Measurements from ENCODE around the gene SPRING1. TPM values are rescaled to one million over a fixed set of nuclear protein-coding genes. Genes with fewer than 3 reads are reported as not detected.
A peak's percentile ranks its signal among the peaks of the same experiment; 100 is the strongest.

SPRING1 gene
- total and polyA plus RNA-seq, 2 of the 13 experiments (the other 11 are each of a cell fraction or from before 2014, with no cell fraction given): 20.0 to 51.8 TPM

DNA sequence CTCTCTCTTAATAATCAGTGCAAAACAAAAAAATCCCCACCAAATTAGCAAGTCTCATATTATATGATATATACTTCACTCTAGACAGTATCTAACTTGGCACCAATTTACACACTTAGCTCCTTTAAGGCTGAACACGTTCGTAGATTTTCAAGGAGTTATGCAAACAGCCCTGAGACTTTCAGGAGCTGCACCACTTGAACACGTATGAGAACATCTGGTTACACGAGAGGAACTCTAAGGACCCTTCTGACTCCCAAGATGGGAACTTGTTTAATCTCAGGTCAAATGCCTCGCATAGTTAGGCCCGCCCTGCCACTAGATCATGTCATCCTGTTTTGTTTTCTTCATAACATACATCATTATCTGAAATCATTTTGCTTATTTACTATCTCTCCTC is 10.0 kb downstream of the SPRING1 start (continued):
- TF ChIP-seq, protein P1, sequence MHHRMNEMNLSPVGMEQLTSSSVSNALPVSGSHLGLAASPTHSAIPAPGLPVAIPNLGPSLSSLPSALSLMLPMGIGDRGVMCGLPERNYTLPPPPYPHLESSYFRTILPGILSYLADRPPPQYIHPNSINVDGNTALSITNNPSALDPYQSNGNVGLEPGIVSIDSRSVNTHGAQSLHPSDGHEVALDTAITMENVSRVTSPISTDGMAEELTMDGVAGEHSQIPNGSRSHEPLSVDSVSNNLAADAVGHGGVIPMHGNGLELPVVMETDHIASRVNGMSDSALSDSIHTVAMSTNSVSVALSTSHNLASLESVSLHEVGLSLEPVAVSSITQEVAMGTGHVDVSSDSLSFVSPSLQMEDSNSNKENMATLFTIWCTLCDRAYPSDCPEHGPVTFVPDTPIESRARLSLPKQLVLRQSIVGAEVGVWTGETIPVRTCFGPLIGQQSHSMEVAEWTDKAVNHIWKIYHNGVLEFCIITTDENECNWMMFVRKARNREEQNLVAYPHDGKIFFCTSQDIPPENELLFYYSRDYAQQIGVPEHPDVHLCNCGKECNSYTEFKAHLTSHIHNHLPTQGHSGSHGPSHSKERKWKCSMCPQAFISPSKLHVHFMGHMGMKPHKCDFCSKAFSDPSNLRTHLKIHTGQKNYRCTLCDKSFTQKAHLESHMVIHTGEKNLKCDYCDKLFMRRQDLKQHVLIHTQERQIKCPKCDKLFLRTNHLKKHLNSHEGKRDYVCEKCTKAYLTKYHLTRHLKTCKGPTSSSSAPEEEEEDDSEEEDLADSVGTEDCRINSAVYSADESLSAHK (CRISPR knock-in tag; IDR thresholded peaks at IDR 0.05; ENCODE audit: borderline replicate concordance): no peak
- TF ChIP-seq SALL1 (CRISPR knock-in tag; IDR thresholded peaks at IDR 0.05): no peak
- TF ChIP-seq, protein P2, sequence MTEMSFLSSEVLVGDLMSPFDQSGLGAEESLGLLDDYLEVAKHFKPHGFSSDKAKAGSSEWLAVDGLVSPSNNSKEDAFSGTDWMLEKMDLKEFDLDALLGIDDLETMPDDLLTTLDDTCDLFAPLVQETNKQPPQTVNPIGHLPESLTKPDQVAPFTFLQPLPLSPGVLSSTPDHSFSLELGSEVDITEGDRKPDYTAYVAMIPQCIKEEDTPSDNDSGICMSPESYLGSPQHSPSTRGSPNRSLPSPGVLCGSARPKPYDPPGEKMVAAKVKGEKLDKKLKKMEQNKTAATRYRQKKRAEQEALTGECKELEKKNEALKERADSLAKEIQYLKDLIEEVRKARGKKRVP (CRISPR knock-in tag; IDR thresholded peaks at IDR 0.05): no peak
- no peak for TF ChIP-seq ZNF567 (CRISPR knock-in tag; IDR thresholded peaks at IDR 0.05; ENCODE audit: borderline replicate concordance)

DNA sequence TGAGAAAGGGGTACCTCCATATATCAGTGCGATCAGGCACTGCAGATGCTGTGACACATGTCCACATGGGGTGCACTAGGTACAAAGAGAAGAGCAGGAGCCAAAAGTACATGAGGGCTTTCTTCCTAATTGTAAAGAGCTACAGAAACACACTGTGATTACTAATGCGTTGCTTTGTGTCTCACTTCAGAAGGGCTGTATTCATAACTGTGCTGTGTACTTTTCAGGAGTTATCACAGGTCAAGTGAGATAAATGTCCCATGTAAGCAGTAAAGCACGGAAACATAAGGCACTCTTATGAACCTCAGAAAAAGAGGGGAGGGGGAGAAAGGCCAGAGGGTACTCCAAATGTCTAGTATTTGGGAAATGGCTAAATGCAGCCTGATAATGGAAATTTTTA is 10.6 kb downstream of the SPRING1 start:
- H3K9me3 ChIP-seq (ENCODE audit: low read length): no peaks in the 10 kb centered on the region
- DNase-seq (ENCODE audit: low spot score) (peak; percentile 21), FAIRE-seq (peak; percentile 18), ATAC-seq (peak; percentile 46; the same call in 1 of the 3 replicates)
- ChIA-PET POLR2A (interaction anchor here (0.9 kb wide), 1 partner anchor 9 kb away, joined by 3 read pairs; no protein-coding TSS in a partner anchor), CTCF (ENCODE audit: low intra/inter-chr PET ratio, low total read pairs) (no interaction called here)
- 25% methylated on average over 3 of the region's 3 CpGs for WGBS (ENCODE audit: low lambda C conversion rate)
- in situ Hi-C loops (cut with HindIII; ENCODE audit: extremely low pct_ligation_motif_present, low pct_unique_long_range_greater_than_20kb) (no loop called here), intact Hi-C loops (cut with micrococcal nuclease; ENCODE audit: unreplicated experiment) (no loop called here)
- peaks cover 44% of the 10 kb centered on the region for H3K4me1 ChIP-seq (ENCODE audit: insufficient read depth, low read length)
- peaks cover 59% of the 10 kb centered on the region for H3K79me2 ChIP-seq (ENCODE audit: insufficient read depth, low read length)
- no peak overlapping the region for H2AFZ ChIP-seq (ENCODE audit: low read length)
- BruUV-seq (replicated peaks): no TSS peak
- H3K4me2 ChIP-seq (ENCODE audit: low read depth, low read length): peak overlapping the region; percentile 40
- H4K20me1 ChIP-seq (ENCODE audit: insufficient read depth, low read length): peaks cover 14% of the 10 kb centered on the region; the same call in 1 of the 2 replicates
- H3K27ac ChIP-seq (ENCODE audit: extremely low read length, insufficient read depth, low read length): no peak overlapping the region
- no peaks in the 10 kb centered on the region for H3K27me3 ChIP-seq (ENCODE audit: control insufficient read depth in 1 of 2, insufficient read depth in 2 of 2, low read length in 2 of 2)
- H3K9ac ChIP-seq (ENCODE audit: insufficient read depth, low read depth, low read length): no peak overlapping the region
- no peak overlapping the region for H3K4me3 ChIP-seq (replicated peaks in 1 of 3; ENCODE audit: insufficient read depth in 1 of 3, low read depth in 2 of 3, low read length in 3 of 3)
- H3K36me3 ChIP-seq (replicated peaks in 1 of 2; ENCODE audit: control insufficient read depth in 1 of 2, insufficient read depth in 2 of 2, low read length in 2 of 2): peaks cover 6 to 20% of the 10 kb centered on the region in 2 experiments
- TF ChIP-seq ZNF30 (CRISPR knock-in tag; IDR thresholded peaks at IDR 0.05): no peak
- 0 out of 2 replicates have a peak, but pooled peaks have one; percentile 13 for TF ChIP-seq NR2F6 (IDR thresholded peaks at IDR 0.05)
- no peak for TF ChIP-seq NR2F6 (CRISPR knock-in tag; IDR thresholded peaks at IDR 0.05)
- TF ChIP-seq, protein P3, sequence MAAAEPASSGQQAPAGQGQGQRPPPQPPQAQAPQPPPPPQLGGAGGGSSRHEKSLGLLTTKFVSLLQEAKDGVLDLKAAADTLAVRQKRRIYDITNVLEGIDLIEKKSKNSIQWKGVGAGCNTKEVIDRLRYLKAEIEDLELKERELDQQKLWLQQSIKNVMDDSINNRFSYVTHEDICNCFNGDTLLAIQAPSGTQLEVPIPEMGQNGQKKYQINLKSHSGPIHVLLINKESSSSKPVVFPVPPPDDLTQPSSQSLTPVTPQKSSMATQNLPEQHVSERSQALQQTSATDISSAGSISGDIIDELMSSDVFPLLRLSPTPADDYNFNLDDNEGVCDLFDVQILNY (CRISPR knock-in tag; conservative IDR thresholded peaks at IDR 0.05): no peak
- no peak for TF ChIP-seq FOXA1 (IDR thresholded peaks at IDR 0.05)
- peak; percentile 51 for TF ChIP-seq FOXA1 (CRISPR knock-in tag; IDR thresholded peaks at IDR 0.05)
- no peak for TF ChIP-seq PHB2 (IDR thresholded peaks at IDR 0.05; ENCODE audit: partially characterized antibody)
- TF ChIP-seq SALL1 (CRISPR knock-in tag; IDR thresholded peaks at IDR 0.05): no peak
- TF ChIP-seq, protein P4, sequence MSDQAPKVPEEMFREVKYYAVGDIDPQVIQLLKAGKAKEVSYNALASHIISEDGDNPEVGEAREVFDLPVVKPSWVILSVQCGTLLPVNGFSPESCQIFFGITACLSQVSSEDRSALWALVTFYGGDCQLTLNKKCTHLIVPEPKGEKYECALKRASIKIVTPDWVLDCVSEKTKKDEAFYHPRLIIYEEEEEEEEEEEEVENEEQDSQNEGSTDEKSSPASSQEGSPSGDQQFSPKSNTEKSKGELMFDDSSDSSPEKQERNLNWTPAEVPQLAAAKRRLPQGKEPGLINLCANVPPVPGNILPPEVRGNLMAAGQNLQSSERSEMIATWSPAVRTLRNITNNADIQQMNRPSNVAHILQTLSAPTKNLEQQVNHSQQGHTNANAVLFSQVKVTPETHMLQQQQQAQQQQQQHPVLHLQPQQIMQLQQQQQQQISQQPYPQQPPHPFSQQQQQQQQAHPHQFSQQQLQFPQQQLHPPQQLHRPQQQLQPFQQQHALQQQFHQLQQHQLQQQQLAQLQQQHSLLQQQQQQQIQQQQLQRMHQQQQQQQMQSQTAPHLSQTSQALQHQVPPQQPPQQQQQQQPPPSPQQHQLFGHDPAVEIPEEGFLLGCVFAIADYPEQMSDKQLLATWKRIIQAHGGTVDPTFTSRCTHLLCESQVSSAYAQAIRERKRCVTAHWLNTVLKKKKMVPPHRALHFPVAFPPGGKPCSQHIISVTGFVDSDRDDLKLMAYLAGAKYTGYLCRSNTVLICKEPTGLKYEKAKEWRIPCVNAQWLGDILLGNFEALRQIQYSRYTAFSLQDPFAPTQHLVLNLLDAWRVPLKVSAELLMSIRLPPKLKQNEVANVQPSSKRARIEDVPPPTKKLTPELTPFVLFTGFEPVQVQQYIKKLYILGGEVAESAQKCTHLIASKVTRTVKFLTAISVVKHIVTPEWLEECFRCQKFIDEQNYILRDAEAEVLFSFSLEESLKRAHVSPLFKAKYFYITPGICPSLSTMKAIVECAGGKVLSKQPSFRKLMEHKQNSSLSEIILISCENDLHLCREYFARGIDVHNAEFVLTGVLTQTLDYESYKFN (CRISPR knock-in tag; conservative IDR thresholded peaks at IDR 0.05): no peak
- TF ChIP-seq GATAD2A (CRISPR knock-in tag; IDR thresholded peaks at IDR 0.05): no peak
- no peak for TF ChIP-seq FOXP1 (IDR thresholded peaks at IDR 0.05)
- TF ChIP-seq FOXP1 (CRISPR knock-in tag; IDR thresholded peaks at IDR 0.05): peak; percentile 24; the same call in 1 of the 2 replicates
- TF ChIP-seq NR2F2 (IDR thresholded peaks at IDR 0.05; ENCODE audit: borderline replicate concordance, low read depth): 0 out of 2 replicates have a peak, but pooled peaks have one; percentile 24
- TF ChIP-seq, protein P5, sequence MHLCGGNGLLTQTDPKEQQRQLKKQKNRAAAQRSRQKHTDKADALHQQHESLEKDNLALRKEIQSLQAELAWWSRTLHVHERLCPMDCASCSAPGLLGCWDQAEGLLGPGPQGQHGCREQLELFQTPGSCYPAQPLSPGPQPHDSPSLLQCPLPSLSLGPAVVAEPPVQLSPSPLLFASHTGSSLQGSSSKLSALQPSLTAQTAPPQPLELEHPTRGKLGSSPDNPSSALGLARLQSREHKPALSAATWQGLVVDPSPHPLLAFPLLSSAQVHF (CRISPR knock-in tag; IDR thresholded peaks at IDR 0.05): no peak

All from HepG2 (cell line).